Ascending aorta (tissue), 2 donors: Measurements from ENCODE around the gene CTNNBIP1. TPM values are rescaled to one million over a fixed set of nuclear protein-coding genes. Genes with fewer than 3 reads are reported as not detected.

ENCODE experiments used
- DNase-seq, 2 donors: peaks; one replicate each; pipeline ENCODE4 v3.0.0-alpha.2; 2019; ENCODE audit warnings: low spot score in 2 of 2
- H3K27ac ChIP-seq, 2 donors: fragments of 200-600 bp; sonication (generic); one replicate each; pipeline ENCODE4 v1.5.1; 2016 to 2017; ENCODE audit warnings: mild to moderate bottlenecking in 1 of 2
- H3K27me3 ChIP-seq: fragments of 200-600 bp; sonication (generic); one replicate; pipeline ENCODE4 v1.5.1; 2017
- H3K36me3 ChIP-seq, 2 donors: fragments of 200-600 bp; sonication (generic); one replicate each; pipeline ENCODE4 v1.5.1; 2016
- H3K4me1 ChIP-seq, 2 donors: fragments of 200-600 bp; sonication (generic); one replicate each; pipeline ENCODE4 v1.5.1; 2016 to 2017; ENCODE audit warnings: mild to moderate bottlenecking in 1 of 2
- H3K4me3 ChIP-seq, 2 donors: fragments of 200-600 bp; sonication (generic); one replicate each; pipeline ENCODE4 v1.5.1; 2016 to 2017; ENCODE audit warnings: mild to moderate bottlenecking in 1 of 2
- H3K9me3 ChIP-seq, 2 donors: fragments of 200-600 bp; sonication (generic); one replicate each; pipeline ENCODE4 v1.5.1; 2016
- intact Hi-C: fragments of 100-400 bp; cut with DNase I; formaldehyde crosslinking; loops from one replicate; pipeline ENCODE4 v1.15.1; 2023
- total RNA-seq: library from RNA; depleted of rRNA; stranded (reverse); fragments of >200 nt; gene quantifications from one replicate; pipeline ENCODE4 v1.1.0, GENCODE V29; 2016
- TF ChIP-seq, protein P1 (sequence below), 3 experiments: fragments of 200-600 bp in 2 of 3; fragments of 450-650 bp in 1 of 3; sonication (generic) in 2 of 3; IDR thresholded peaks; one replicate each; pipeline ENCODE4 v1.5.1; 2016 to 2019; ENCODE audit warnings: antibody characterized with exemption in 3 of 3, mild to moderate bottlenecking in 1 of 3, moderate library complexity in 1 of 3

The CTNNBIP1 gene
- total RNA-seq, 1 donor from 2014 or later: 74.1 TPM

GRCh38 chr1:9892563-9893528 lies 17.2 kb downstream of the CTNNBIP1 start:
- H3K36me3 ChIP-seq: no peaks in the 10 kb centered on the region
- H3K4me1 ChIP-seq: peaks cover 0 to 11% of the 10 kb centered on the region in 2 donors
- H3K4me3 ChIP-seq: no peak overlapping the region
- peak overlapping the region; percentile 49 to 57 for H3K27ac ChIP-seq
- intact Hi-C loops: no loop called here
- DNase-seq: no peak
- H3K27me3 ChIP-seq: no peaks in the 10 kb centered on the region
- TF ChIP-seq, protein P1, sequence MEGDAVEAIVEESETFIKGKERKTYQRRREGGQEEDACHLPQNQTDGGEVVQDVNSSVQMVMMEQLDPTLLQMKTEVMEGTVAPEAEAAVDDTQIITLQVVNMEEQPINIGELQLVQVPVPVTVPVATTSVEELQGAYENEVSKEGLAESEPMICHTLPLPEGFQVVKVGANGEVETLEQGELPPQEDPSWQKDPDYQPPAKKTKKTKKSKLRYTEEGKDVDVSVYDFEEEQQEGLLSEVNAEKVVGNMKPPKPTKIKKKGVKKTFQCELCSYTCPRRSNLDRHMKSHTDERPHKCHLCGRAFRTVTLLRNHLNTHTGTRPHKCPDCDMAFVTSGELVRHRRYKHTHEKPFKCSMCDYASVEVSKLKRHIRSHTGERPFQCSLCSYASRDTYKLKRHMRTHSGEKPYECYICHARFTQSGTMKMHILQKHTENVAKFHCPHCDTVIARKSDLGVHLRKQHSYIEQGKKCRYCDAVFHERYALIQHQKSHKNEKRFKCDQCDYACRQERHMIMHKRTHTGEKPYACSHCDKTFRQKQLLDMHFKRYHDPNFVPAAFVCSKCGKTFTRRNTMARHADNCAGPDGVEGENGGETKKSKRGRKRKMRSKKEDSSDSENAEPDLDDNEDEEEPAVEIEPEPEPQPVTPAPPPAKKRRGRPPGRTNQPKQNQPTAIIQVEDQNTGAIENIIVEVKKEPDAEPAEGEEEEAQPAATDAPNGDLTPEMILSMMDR (IDR thresholded peaks at IDR 0.05): no peak
- H3K9me3 ChIP-seq: no peaks in the 10 kb centered on the region

DNA sequence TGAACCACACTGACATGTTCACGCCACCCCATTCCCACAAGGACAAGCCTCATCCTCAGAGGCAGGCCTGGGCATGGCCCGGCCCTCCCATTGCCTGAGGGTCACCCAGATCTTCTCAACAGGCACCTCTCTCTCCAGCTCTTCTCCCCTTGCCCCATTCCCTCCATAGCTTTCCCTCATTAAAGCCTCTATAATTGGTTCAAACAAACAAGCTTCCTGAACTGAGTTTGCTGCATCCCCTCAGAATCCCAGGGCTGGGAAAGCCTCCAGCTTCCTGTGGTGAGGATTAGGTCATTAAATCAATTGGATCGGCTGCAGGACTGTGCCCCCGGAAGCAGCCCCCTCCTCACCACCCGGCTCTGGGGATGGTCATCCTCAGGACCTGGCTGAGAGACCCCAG lies 18.9 kb downstream of the CTNNBIP1 start:
- peaks cover 0 to 11% of the 10 kb centered on the region in 2 donors for H3K4me1 ChIP-seq
- H3K36me3 ChIP-seq: no peaks in the 10 kb centered on the region
- TF ChIP-seq, protein P1 (IDR thresholded peaks at IDR 0.05): no peak
- no peak for DNase-seq
- H3K27me3 ChIP-seq: no peaks in the 10 kb centered on the region
- no peak overlapping the region for H3K27ac ChIP-seq
- H3K9me3 ChIP-seq: no peaks in the 10 kb centered on the region
- intact Hi-C loops: no loop called here
- no peak overlapping the region for H3K4me3 ChIP-seq

- peaks cover 0 to 11% of the 10 kb centered on the region in 2 donors for H3K4me1 ChIP-seq
- H3K27ac ChIP-seq: peak overlapping the region in 1 of 2 donors; percentile 49
- no peak for DNase-seq
- TF ChIP-seq, protein P1 (IDR thresholded peaks at IDR 0.05): no peak
- no peaks in the 10 kb centered on the region for H3K36me3 ChIP-seq
- H3K4me3 ChIP-seq: no peak overlapping the region
- intact Hi-C loops: no loop called here
- no peaks in the 10 kb centered on the region for H3K9me3 ChIP-seq
- H3K27me3 ChIP-seq: no peaks in the 10 kb centered on the region
Measured at GRCh38 chr1:9890224-9890731, 19.8 kb downstream of the CTNNBIP1 start.

DNA sequence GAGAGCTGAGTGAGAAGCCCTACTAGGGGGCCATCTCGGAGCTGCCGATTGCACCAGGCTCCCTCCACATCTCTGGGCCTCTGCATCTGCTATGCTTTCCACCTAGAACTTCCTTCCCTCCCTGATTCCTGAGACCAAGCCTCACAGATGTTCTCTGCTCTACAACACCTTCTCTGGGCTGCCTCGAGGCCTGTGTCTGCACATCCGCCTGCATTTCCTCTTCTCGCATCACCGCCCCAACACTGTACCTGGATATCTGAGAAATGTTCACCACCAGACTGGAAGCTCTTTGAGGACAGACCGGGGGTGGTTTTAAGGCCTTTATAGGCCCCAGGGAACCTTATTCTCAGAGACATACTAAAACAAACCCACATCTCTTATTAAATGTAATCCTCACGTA lies 20.7 kb downstream of the CTNNBIP1 start:
- intact Hi-C loops: no loop called here
- peaks cover 0 to 11% of the 10 kb centered on the region in 2 donors for H3K4me1 ChIP-seq
- H3K9me3 ChIP-seq: no peaks in the 10 kb centered on the region
- H3K27me3 ChIP-seq: no peaks in the 10 kb centered on the region
- no peak for DNase-seq
- TF ChIP-seq, protein P1 (IDR thresholded peaks at IDR 0.05): no peak
- no peak overlapping the region for H3K4me3 ChIP-seq
- no peak overlapping the region for H3K27ac ChIP-seq
- H3K36me3 ChIP-seq: no peaks in the 10 kb centered on the region

GRCh38 chr1:9888886-9889285 lies 21.2 kb downstream of the CTNNBIP1 start:
- H3K9me3 ChIP-seq: no peaks in the 10 kb centered on the region
- no peak overlapping the region for H3K4me3 ChIP-seq
- TF ChIP-seq, protein P1 (IDR thresholded peaks at IDR 0.05): no peak
- H3K27ac ChIP-seq: no peak overlapping the region
- H3K27me3 ChIP-seq: no peaks in the 10 kb centered on the region
- intact Hi-C loops: no loop called here
- DNase-seq: no peak
- no peaks in the 10 kb centered on the region for H3K36me3 ChIP-seq
- peaks cover 0 to 11% of the 10 kb centered on the region in 2 donors for H3K4me1 ChIP-seq
